Measurements from ENCODE around the gene URM1.

GRCh38 chr9:128349125-128349524 lies 22.0 kb upstream of the URM1 start:
- no peak for TF ChIP-seq CTCF (IDR thresholded peaks at IDR 0.05)
- no peak for TF ChIP-seq EZH2phosphoT487 (IDR thresholded peaks at IDR 0.05)
- no peak for TF ChIP-seq EZH2 (IDR thresholded peaks at IDR 0.05)
